ENCODE measurements around the gene AARSD1. TPM values are rescaled to one million over a fixed set of nuclear protein-coding genes. Genes with fewer than 3 reads are reported as not detected.

Gene AARSD1
- total RNA-seq, 1 donor from 2014 or later: 23.0 TPM

DNA sequence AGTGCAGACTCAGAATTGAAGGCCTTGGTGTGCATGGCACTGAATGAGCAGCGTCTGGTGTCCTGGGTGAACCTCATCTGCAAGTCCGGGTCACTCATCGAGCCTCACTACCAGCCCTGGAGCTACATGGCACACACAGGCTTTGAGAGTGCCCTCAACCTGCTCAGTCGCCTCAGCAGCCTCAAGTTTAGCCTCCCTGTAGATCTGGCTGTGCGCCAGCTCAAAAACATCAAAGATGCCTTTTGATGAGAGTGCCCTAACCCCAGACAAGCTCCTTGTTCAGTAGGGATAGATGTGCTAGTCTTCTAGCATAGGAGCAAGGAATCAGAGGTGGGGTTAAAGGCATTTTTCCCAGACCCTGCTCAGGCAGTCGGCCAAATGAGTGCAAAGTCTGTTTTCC, 27.2 kb upstream of the AARSD1 start:
- H3K4me3 ChIP-seq (ENCODE audit: low read depth, low read length): no peak overlapping the region
- DNase-seq (ENCODE audit: low read depth): no peak
- TF ChIP-seq, protein P1, sequence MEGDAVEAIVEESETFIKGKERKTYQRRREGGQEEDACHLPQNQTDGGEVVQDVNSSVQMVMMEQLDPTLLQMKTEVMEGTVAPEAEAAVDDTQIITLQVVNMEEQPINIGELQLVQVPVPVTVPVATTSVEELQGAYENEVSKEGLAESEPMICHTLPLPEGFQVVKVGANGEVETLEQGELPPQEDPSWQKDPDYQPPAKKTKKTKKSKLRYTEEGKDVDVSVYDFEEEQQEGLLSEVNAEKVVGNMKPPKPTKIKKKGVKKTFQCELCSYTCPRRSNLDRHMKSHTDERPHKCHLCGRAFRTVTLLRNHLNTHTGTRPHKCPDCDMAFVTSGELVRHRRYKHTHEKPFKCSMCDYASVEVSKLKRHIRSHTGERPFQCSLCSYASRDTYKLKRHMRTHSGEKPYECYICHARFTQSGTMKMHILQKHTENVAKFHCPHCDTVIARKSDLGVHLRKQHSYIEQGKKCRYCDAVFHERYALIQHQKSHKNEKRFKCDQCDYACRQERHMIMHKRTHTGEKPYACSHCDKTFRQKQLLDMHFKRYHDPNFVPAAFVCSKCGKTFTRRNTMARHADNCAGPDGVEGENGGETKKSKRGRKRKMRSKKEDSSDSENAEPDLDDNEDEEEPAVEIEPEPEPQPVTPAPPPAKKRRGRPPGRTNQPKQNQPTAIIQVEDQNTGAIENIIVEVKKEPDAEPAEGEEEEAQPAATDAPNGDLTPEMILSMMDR (conservative IDR thresholded peaks at IDR 0.05; ENCODE audit: low read depth, low read length): no peak

DNA sequence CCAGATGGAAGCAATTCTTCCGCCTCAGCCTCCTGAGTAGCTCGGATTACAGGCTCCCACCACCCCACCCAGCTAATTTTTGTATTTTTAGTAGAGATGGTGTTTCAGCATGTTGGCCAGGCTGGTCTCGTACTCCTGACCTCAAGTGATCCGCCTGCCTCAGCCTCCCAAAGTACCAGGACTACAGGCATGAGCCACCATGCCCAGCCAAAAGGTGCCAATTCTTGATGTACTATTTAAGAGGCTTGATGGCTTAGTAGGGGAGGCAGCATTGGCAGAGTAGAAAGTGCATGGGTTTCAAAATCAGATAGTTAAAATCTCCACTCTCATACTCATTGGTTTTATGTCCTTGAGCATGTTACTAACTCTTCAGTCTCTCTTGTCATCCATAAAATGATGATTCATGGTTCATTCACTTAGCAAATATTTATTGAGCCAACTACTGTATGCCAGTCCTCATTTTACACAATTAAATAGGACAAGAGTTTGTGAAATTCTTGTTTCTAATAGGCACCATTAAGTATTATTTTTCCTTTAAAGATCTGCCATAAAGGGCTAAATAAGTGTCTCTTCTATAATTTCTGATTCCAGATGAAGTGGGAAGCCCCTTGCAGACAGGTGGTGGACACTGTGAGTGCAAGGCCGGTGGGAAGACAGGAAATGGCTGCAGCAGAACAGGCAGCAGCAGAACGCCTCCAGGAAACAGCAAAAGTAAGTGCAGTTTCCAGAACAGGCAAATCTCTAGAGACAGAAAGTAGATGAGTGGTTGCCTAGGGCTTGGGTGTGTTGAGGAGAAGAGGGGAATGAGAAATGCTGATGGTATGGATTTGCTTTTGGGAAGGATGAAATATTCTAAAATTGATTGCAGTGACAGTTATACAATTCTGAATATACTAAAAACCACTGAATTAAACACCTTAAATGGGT, 25.7 kb upstream of the AARSD1 start:
- TF ChIP-seq, protein P1 (conservative IDR thresholded peaks at IDR 0.05; ENCODE audit: low read depth, low read length): no peak
- H3K4me3 ChIP-seq (ENCODE audit: low read depth, low read length): no peak overlapping the region
- no peak for DNase-seq (ENCODE audit: low read depth)

DNA sequence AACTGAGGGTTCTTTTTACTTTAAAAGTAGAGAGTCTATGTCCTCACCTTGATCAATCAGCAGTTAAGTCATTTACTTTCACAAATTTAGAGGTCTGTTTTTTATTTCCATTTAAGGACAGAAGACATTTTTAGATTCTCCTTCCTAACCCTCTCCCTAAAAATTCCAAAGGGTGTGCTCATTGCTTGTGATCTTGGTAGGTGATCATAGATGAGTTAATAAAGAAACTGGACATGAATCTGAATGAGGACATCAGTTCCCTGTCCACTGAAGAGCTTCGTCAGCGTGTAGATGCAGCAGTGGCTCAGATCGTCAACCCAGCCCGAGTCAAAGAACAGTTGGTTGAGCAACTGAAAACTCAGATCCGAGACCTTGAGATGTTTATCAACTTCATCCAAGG, 24.9 kb upstream of the AARSD1 start:
- TF ChIP-seq, protein P1 (conservative IDR thresholded peaks at IDR 0.05; ENCODE audit: low read depth, low read length): no peak
- no peak overlapping the region for H3K4me3 ChIP-seq (ENCODE audit: low read depth, low read length)
- DNase-seq (ENCODE audit: low read depth): no peak

DNA sequence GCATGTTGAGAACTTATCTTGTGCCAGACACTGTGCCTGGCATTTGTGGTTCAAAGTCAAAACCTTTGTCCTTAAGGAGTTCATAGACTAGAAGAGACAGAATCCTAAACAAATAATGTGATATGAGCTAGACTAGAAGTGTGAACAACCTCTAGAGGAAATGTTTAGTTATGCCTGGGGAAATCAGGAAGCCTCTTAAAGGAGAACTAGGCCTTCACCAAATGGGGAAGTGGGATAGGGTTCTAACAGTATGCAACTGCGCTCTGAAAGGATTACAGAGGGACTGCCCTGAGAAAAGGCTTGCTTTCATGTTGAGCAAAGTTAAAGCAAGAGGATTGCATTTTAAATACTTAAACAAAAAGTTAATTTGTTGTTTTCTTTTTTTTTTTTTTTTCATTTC, 21.0 kb upstream of the AARSD1 start:
- no peak overlapping the region for H3K4me3 ChIP-seq (ENCODE audit: low read depth, low read length)
- DNase-seq (ENCODE audit: low read depth): no peak
- TF ChIP-seq, protein P1 (conservative IDR thresholded peaks at IDR 0.05; ENCODE audit: low read depth, low read length): no peak

DNA sequence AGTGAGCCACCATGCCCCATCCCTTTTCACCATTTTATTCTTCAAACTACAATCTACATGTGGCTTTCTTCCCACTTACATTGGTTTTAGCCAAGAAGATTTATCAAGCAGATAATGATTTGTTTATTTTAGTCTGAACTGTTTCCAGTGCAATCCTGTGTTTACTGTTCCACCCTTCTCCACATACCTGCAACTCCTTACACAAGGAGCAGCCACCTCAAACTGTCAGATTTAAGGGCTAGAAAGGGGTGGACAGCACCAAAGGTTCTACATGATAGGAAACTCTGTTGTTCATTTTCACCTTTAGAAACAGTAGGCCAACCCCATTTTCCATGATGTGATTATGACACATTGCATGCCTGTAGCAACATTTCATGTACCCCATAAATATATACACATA, 18.0 kb upstream of the AARSD1 start:
- no peak for DNase-seq (ENCODE audit: low read depth)

DNA sequence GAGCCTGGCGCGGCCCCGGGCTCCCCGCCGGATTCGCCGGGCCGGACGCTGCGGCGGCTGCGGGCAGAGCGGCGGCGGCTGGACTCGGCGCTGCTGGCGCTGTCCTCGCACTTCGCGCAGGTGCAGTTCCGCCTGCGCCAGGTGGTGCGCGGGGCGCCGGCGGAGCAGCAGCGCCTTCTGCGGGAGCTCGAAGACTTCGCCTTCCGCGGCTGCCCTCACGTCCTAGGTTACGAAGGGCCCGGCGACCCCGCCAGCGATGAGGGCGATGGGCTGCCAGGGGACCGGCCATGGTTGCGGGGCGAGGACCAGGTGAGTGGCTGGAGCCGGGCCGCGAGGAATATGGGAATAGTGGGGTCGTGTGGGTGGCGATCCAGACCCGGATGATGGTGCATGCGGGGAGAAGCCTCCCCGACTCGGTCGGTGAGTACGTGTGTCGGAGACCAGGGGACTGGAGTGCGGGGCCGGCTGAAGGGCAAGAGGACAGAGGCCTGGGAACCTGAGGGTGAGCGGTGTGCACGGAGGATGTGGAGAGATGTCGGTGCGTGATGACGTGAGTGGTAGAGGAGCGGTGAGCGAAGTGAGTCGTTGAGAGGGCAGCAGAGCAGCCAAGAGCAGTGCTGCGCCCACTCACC, 16.6 kb upstream of the AARSD1 start:
- DNase-seq (ENCODE audit: low read depth): no peak
- H3K4me3 ChIP-seq (ENCODE audit: low read depth, low read length): peak overlapping the region; percentile 93
- TF ChIP-seq, protein P1 (conservative IDR thresholded peaks at IDR 0.05; ENCODE audit: low read depth, low read length): no peak

More for the DNA sequence above, 18.0 kb upstream of the AARSD1 start:
- TF ChIP-seq, protein P1 (conservative IDR thresholded peaks at IDR 0.05; ENCODE audit: low read depth, low read length): no peak
- H3K4me3 ChIP-seq (ENCODE audit: low read depth, low read length): no peak overlapping the region

Measured in epithelial cell of proximal tubule (primary cell).